Nephron progenitor cell (in vitro differentiated cells): ENCODE measurements around the gene KIF18B.

Experiments
- DNase-seq: peaks from one replicate; pipeline ENCODE4 v3.0.0; 2021
- H3K27ac Mint-ChIP-seq: 2 replicates; pipeline ENCODE4 v1.8.0; 2021; ENCODE audit warnings: mild to moderate bottlenecking, moderate library complexity, mixed read lengths
- H3K27me3 Mint-ChIP-seq: 2 replicates; pipeline ENCODE4 v1.8.0; 2021; ENCODE audit warnings: mild to moderate bottlenecking, low read depth, mixed read lengths; ENCODE audit not compliant: poor library complexity
- H3K36me3 Mint-ChIP-seq: 2 replicates; pipeline ENCODE4 v1.8.0; 2021; ENCODE audit warnings: low read depth, mixed read lengths
- H3K4me1 Mint-ChIP-seq: 2 replicates; pipeline ENCODE4 v1.8.0; 2021; ENCODE audit warnings: mixed read lengths
- H3K4me3 Mint-ChIP-seq: 2 replicates; pipeline ENCODE4 v1.8.0; 2021; ENCODE audit warnings: mild to moderate bottlenecking, moderate library complexity, mixed read lengths
- H3K9me3 Mint-ChIP-seq: 2 replicates; pipeline ENCODE4 v1.8.0; 2021; ENCODE audit warnings: mild to moderate bottlenecking, moderate library complexity, mixed read lengths
- CTCF ChIP-seq: fragments of 200-600 bp; sonication (generic); IDR thresholded peaks from 2 replicates; pipeline ENCODE4 v1.5.0; 2021; ENCODE audit warnings: antibody characterized with exemption

Gene KIF18B

GRCh38 chr17:44921122-44921882 is 26.3 kb downstream of the KIF18B start:
- H3K4me3 Mint-ChIP-seq = no peak overlapping the region
- peak overlapping the region; percentile 83 for H3K27ac Mint-ChIP-seq
- H3K4me1 Mint-ChIP-seq = peaks cover 33% of the 10 kb centered on the region
- TF ChIP-seq CTCF = no peak
- H3K9me3 Mint-ChIP-seq = no peaks in the 10 kb centered on the region
- H3K36me3 Mint-ChIP-seq = peaks cover 10% of the 10 kb centered on the region
- peak; percentile 55 for DNase-seq
- H3K27me3 Mint-ChIP-seq = peaks cover 19% of the 10 kb centered on the region

DNA sequence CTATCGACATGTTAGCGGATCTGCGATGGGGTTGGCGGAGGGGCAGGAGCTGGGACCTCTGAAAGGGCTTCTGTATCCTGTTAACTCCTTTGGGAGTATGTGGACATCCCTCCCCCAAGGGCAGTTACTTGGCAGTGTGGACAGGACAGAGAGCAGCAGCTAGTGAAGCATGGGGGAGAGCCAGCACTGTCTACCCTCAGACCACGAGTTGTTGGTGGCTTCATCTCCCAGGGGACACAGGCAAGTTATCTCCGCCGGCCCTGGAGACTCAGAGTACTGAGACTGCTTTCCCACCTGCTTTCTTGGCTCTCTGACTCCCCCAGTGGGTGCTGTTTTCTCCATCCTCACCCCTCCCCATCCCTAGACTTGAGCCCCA is 27.0 kb downstream of the KIF18B start:
- Mint-ChIP-seq H3K27ac (no peak overlapping the region), H3K4me3 (no peak overlapping the region), H3K27me3 (peaks cover 19% of the 10 kb centered on the region), H3K36me3 (peaks cover 2% of the 10 kb centered on the region), H3K4me1 (peaks cover 37% of the 10 kb centered on the region), H3K9me3 (no peaks in the 10 kb centered on the region)
- no peak for TF ChIP-seq CTCF
- DNase-seq = no peak

DNA sequence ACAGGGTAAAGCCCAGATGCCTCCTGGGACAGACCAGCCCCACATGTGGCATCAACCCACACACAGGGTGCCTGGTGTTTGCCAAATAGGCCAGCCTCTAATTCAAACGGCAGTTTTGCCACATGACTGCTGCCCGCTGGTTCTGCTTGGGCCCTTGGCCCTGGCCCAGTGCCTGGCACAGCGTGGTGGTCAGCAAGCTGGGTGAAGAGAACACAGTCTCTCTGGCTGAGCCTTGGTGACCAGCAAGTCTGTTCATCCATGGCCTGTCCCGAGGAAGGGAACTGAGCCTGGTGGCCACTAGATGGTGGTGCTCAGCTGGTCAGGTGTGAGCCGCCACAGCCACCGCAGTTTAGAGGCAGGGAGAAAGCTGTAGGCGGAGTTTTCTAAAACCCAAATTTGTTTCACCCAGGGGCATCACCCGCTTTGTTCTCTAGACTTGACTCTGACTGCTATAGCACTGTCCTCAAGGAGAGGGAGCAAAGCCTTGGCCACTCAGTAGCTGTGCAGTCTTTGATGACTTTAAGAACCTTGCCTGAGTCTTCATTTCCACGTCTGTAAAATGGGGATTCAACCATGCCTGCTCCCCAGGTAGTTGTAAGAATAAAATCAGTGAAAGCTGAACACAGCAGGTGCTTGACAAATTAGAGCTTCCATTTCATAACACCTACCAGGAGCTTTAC is 27.5 kb downstream of the KIF18B start:
- Mint-ChIP-seq H3K4me1 (peaks cover 37% of the 10 kb centered on the region), H3K4me3 (no peak overlapping the region), H3K27me3 (peaks cover 19% of the 10 kb centered on the region), H3K36me3 (no peaks in the 10 kb centered on the region), H3K9me3 (no peaks in the 10 kb centered on the region), H3K27ac (no peak overlapping the region)
- TF ChIP-seq CTCF = peak; percentile 71
- DNase-seq = peak; percentile 77

DNA sequence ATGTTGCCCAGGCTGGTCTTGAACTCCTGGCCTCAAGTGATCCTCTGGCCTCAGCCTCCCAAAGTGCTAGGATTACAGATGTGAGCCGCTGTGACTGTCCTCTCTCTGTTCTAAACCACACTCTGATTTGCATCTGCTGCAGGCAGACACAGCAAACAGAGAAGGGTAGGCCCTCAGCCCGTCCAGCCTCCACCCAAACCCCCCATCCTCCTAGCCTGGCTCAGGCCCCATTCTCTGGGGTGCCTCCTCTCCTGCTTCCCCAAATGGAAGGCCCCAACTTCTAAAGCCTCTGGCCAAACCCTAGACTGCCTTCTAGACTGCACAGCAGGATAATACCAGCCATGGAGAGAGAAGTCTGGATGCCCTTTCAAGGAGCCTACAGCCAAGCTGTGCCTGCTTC is 28.2 kb downstream of the KIF18B start:
- no peak overlapping the region for H3K4me3 Mint-ChIP-seq
- H3K27me3 Mint-ChIP-seq = peaks cover 24% of the 10 kb centered on the region
- H3K36me3 Mint-ChIP-seq = no peaks in the 10 kb centered on the region
- H3K9me3 Mint-ChIP-seq = no peaks in the 10 kb centered on the region
- no peak overlapping the region for H3K27ac Mint-ChIP-seq
- H3K4me1 Mint-ChIP-seq = peaks cover 37% of the 10 kb centered on the region
- no peak for DNase-seq
- TF ChIP-seq CTCF = no peak

- Mint-ChIP-seq H3K4me3 (no peak overlapping the region), H3K27me3 (peaks cover 36% of the 10 kb centered on the region), H3K4me1 (peaks cover 41% of the 10 kb centered on the region), H3K9me3 (no peaks in the 10 kb centered on the region), H3K27ac (no peak overlapping the region), H3K36me3 (no peaks in the 10 kb centered on the region)
- no peak for TF ChIP-seq CTCF
- no peak for DNase-seq
Measured at GRCh38 chr17:44918006-44918405, 29.6 kb downstream of the KIF18B start.
